Neural cell (in vitro differentiated cells): ENCODE measurements around the gene PARVB. TPM values are rescaled to one million over a fixed set of nuclear protein-coding genes. Genes with fewer than 3 reads are reported as not detected.

Source experiments
- H2AFZ ChIP-seq: fragments of 200-600, 300-800 bp; sonication (generic), shearing (Covaris generic); 2 replicates; pipeline ENCODE4 v1.6.0; 2014; ENCODE audit warnings: low read depth, mild to moderate bottlenecking, antibody characterized with exemption, low read length, moderate library complexity
- H3F3A ChIP-seq: fragments of 200-600 bp; shearing (Covaris generic); 2 replicates; pipeline ENCODE4 v1.6.1; 2016; ENCODE audit warnings: mild to moderate bottlenecking, moderate library complexity, mixed read lengths, antibody characterized with exemption, low read length; ENCODE audit not compliant: insufficient read depth, poor library complexity, severe bottlenecking
- H3K27ac ChIP-seq: fragments of 200-600, 300-800 bp; sonication (generic), shearing (Covaris generic); 2 replicates; pipeline ENCODE4 v1.5.1; 2014; ENCODE audit warnings: mild to moderate bottlenecking, low read length, moderate library complexity
- H3K27me3 ChIP-seq: fragments of 300-800, 200-600 bp; sonication (generic), shearing (Covaris generic); 2 replicates; pipeline ENCODE4 v1.6.0; 2014; ENCODE audit warnings: mild to moderate bottlenecking, low read depth, low read length, moderate library complexity; ENCODE audit not compliant: insufficient read depth
- H3K36me3 ChIP-seq: fragments of 300-800, 200-600 bp; sonication (generic), shearing (Covaris generic); 2 replicates; pipeline ENCODE4 v1.5.1; 2014; ENCODE audit warnings: mild to moderate bottlenecking, antibody characterized with exemption, low read length, moderate library complexity; ENCODE audit not compliant: insufficient read depth
- H3K4me2 ChIP-seq: fragments of 300-800, 200-600 bp; sonication (generic), shearing (Covaris generic); 2 replicates; pipeline ENCODE4 v1.6.0; 2014; ENCODE audit warnings: mild to moderate bottlenecking, low read length
- H3K4me3 ChIP-seq: fragments of 300-800, 200-600 bp; sonication (generic), shearing (Covaris generic); 2 replicates; pipeline ENCODE4 v1.5.1; 2014; ENCODE audit warnings: mild to moderate bottlenecking, low read length, moderate library complexity
- H3K79me2 ChIP-seq: fragments of 200-600 bp; shearing (Covaris generic); replicated peaks from 2 replicates; pipeline ENCODE4 v1.6.0; 2014; ENCODE audit warnings: mild to moderate bottlenecking, low read length, moderate library complexity; ENCODE audit not compliant: insufficient read depth
- H3K9ac ChIP-seq: fragments of 300-800, 200-600 bp; sonication (generic), shearing (Covaris generic); 2 replicates; pipeline ENCODE4 v1.6.1; 2016; ENCODE audit warnings: mild to moderate bottlenecking, low read length, mixed read lengths
- H3K9me2 ChIP-seq: fragments of 200-600 bp; shearing (Covaris generic); 2 replicates; pipeline ENCODE4 v1.6.1; 2016; ENCODE audit warnings: mild to moderate bottlenecking, low read length, mixed read lengths; ENCODE audit not compliant: insufficient read depth
- H3K9me3 ChIP-seq: fragments of 200-600, 300-800 bp; sonication (generic), shearing (Covaris generic); 2 replicates; pipeline ENCODE4 v1.6.1; 2016; ENCODE audit warnings: mild to moderate bottlenecking, mixed run types, low read length, moderate library complexity, mixed read lengths
- H4K20me1 ChIP-seq: fragments of 200-600 bp; shearing (Covaris generic); 2 replicates; pipeline ENCODE4 v1.6.1; 2016; ENCODE audit warnings: mild to moderate bottlenecking, mixed run types; ENCODE audit not compliant: insufficient read depth
- CTCF ChIP-seq: fragments of 450-650 bp; IDR thresholded peaks from 2 replicates; pipeline ENCODE4 v1.5.1; 2014; ENCODE audit warnings: antibody characterized with exemption, mild to moderate bottlenecking, moderate library complexity; ENCODE audit not compliant: poor library complexity, severe bottlenecking
- EP300 ChIP-seq: fragments of 450-650 bp; conservative IDR thresholded peaks from 2 replicates; pipeline ENCODE4 v1.6.1; 2014; ENCODE audit warnings: antibody characterized with exemption, mild to moderate bottlenecking, moderate library complexity; ENCODE audit not compliant: poor library complexity, severe bottlenecking
- EZH2 ChIP-seq: fragments of 200-600, 300-800 bp; shearing (Covaris generic), sonication (generic); IDR thresholded peaks from 2 replicates; pipeline ENCODE4 v1.6.1; 2014; ENCODE audit warnings: antibody characterized with exemption, low read length, borderline replicate concordance, mild to moderate bottlenecking; ENCODE audit not compliant: insufficient read depth, poor library complexity, severe bottlenecking
- MXI1 ChIP-seq: fragments of 450-650 bp; conservative IDR thresholded peaks from 2 replicates; pipeline ENCODE4 v1.6.1; 2014; ENCODE audit warnings: antibody characterized with exemption, mild to moderate bottlenecking; ENCODE audit not compliant: poor library complexity, severe bottlenecking
- POLR2AphosphoS5 ChIP-seq: IDR thresholded peaks from 2 replicates; pipeline ENCODE4 v1.6.1; 2012
- RAD21 ChIP-seq: fragments of 450-650 bp; conservative IDR thresholded peaks from 2 replicates; pipeline ENCODE4 v1.6.1; 2014; ENCODE audit warnings: antibody characterized with exemption, mild to moderate bottlenecking, moderate library complexity
- REST ChIP-seq: IDR thresholded peaks from 2 replicates; pipeline ENCODE4 v1.6.1; 2012; ENCODE audit warnings: borderline replicate concordance
- SMC3 ChIP-seq: fragments of 450-650 bp; conservative IDR thresholded peaks from 2 replicates; pipeline ENCODE4 v1.6.1; 2014; ENCODE audit warnings: antibody characterized with exemption, mild to moderate bottlenecking, moderate library complexity; ENCODE audit not compliant: poor library complexity
- TAF1 ChIP-seq: IDR thresholded peaks from 2 replicates; pipeline ENCODE4 v1.6.1; 2012; ENCODE audit warnings: low read depth
- polyA plus RNA-seq: library from polyadenylated mRNA; depleted of rRNA; stranded (reverse); fragments of >200 nt; gene quantifications from 2 replicates; pipeline ENCODE4 v1.2.3, GENCODE V29; 2014

The PARVB gene
- polyA plus RNA-seq, 1 donor from 2014 or later: 1.2 TPM

- H3K4me2 ChIP-seq: no peak overlapping the region
- no peaks in the 10 kb centered on the region for H3K79me2 ChIP-seq
- no peaks in the 10 kb centered on the region for H3K9me3 ChIP-seq
- TF ChIP-seq EP300: no peak
- no peak for TF ChIP-seq RAD21
- no peak for TF ChIP-seq SMC3
- no peak for TF ChIP-seq POLR2AphosphoS5
- H2AFZ ChIP-seq: no peak overlapping the region
- no peaks in the 10 kb centered on the region for H4K20me1 ChIP-seq
- no peaks in the 10 kb centered on the region for H3K9me2 ChIP-seq
- no peaks in the 10 kb centered on the region for H3F3A ChIP-seq
- H3K4me3 ChIP-seq: no peak overlapping the region
- no peaks in the 10 kb centered on the region for H3K36me3 ChIP-seq
- no peaks in the 10 kb centered on the region for H3K27me3 ChIP-seq
- no peak overlapping the region for H3K27ac ChIP-seq
- no peak overlapping the region for H3K9ac ChIP-seq
Measured at GRCh38 chr22:44200451-44200850, 176.3 kb downstream of the PARVB start.

DNA sequence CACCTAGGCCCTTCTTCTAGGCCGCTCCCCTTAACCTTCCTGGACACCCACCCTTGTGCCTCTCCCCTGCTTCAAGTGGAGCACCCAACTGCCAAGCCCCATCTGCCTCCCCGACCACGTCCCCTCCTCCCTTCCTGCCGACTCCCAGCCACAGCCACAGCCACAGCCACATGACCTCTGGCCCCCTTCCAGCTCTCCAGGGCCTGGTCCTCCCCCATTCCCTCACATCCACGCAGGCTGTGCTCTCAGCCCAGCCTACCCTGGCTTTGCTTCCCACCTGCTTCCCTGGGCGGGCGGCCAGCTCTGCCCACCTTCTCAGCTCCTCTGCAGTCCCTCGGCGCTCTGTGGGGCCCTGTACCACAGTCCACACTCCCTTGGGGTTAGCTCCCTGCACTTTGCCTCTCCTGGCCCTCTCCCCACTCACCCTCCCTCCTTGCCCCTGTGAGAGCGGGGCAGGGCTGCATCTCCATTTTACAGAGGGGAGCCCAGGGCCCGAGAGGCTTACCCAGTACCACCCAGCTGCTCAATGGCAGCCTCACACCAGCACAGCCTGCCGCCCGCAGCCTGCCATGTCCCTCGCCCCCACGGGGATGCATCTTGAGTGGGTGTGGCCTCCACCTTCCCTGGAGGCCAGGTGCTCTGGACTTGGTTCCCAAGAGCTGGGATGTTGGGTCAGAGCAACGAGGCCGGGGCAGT lies 176.9 kb downstream of the PARVB start:
- no peak overlapping the region for H2AFZ ChIP-seq
- H3K9me2 ChIP-seq: no peaks in the 10 kb centered on the region
- H4K20me1 ChIP-seq: no peaks in the 10 kb centered on the region
- no peak for TF ChIP-seq TAF1
- TF ChIP-seq RAD21: no peak
- TF ChIP-seq SMC3: no peak
- no peak for TF ChIP-seq MXI1
- TF ChIP-seq EZH2: no peak
- no peak for TF ChIP-seq EP300
- no peak for TF ChIP-seq CTCF
- TF ChIP-seq REST: no peak
- no peak for TF ChIP-seq POLR2AphosphoS5
- H3K27ac ChIP-seq: no peak overlapping the region
- H3F3A ChIP-seq: no peaks in the 10 kb centered on the region
- H3K79me2 ChIP-seq: no peaks in the 10 kb centered on the region
- no peaks in the 10 kb centered on the region for H3K9me3 ChIP-seq
- no peaks in the 10 kb centered on the region for H3K27me3 ChIP-seq
- no peak overlapping the region for H3K4me2 ChIP-seq
- H3K36me3 ChIP-seq: no peaks in the 10 kb centered on the region
- no peak overlapping the region for H3K4me3 ChIP-seq
- no peak overlapping the region for H3K9ac ChIP-seq
